ENCODE data around the gene SERPINA1. TPM values are rescaled to one million over a fixed set of nuclear protein-coding genes. Genes with fewer than 3 reads are reported as not detected.

The SERPINA1 gene
- total RNA-seq, 1 experiment from 2014 or later = not detected

DNA sequence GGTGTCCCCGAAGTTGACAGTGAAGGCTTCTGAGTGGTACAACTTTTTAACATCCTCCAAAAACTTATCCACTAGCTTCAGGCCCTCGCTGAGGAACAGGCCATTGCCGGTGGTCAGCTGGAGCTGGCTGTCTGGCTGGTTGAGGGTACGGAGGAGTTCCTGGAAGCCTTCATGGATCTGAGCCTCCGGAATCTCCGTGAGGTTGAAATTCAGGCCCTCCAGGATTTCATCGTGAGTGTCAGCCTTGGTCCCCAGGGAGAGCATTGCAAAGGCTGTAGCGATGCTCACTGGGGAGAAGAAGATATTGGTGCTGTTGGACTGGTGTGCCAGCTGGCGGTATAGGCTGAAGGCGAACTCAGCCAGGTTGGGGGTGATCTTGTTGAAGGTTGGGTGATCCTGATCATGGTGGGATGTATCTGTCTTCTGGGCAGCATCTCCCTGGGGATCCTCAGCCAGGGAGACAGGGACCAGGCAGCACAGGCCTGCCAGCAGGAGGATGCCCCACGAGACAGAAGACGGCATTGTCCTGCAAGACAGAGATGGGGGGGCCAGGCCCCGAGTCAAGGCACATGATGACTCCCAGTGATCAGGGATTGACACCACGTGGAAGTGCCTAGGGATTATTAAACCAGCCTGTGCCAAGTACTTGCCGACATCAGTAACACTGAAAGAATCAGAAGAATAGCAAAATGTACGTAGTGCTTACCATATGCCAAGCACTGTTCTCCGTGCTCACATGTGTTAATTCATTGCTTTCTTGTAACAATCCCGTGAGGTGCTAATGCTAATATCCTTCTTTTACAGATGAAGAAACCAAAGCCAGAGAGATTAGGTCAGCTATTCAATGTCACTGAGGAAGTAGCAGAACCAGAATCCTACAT lies 5.4 kb downstream of the SERPINA1 start:
- H2AK5ac ChIP-seq (ENCODE audit: insufficient read length, low read length) = no peak overlapping the region
- H2BK20ac ChIP-seq (ENCODE audit: low read depth, low read length, poor library complexity, severe bottlenecking) = no peak overlapping the region
- H3K79me1 ChIP-seq (ENCODE audit: insufficient read depth, low read depth, low read length, poor library complexity, severe bottlenecking) = no peaks in the 10 kb centered on the region
- no peak overlapping the region for H2BK15ac ChIP-seq (ENCODE audit: low read depth, low read length)
- H4K8ac ChIP-seq (replicated peaks; ENCODE audit: insufficient read length, low read depth, low read length) = no peak overlapping the region
- H4K91ac ChIP-seq (ENCODE audit: insufficient read length, low read depth, low read length) = no peak overlapping the region
- H3K4me1 Mint-ChIP-seq = peaks cover 34 to 46% of the 10 kb centered on the region in 2 experiments
- H3K9ac ChIP-seq (ENCODE audit: extremely low read depth, insufficient read length, low read length) = no peak overlapping the region
- no peak overlapping the region for H3K4me2 ChIP-seq (ENCODE audit: insufficient read depth, insufficient read length, low read length)
- H3K79me2 ChIP-seq (ENCODE audit: insufficient read depth, low read length) = no peaks in the 10 kb centered on the region
- H3K23ac ChIP-seq (ENCODE audit: insufficient read length, low read depth, low read length) = no peak overlapping the region
- H3K27me3 ChIP-seq (ENCODE audit: insufficient read depth, low read length) = no peaks in the 10 kb centered on the region
- H3K4me3 Mint-ChIP-seq = no peak overlapping the region
- WGBS (ENCODE audit: extremely low coverage, insufficient read length, low lambda C conversion rate) = no CpG with 5 or more reads among the region's 18 CpGs
- peaks cover 6% of the 10 kb centered on the region; the same call in 1 of the 2 replicates for H3K4me1 ChIP-seq (ENCODE audit: insufficient read depth, low read length)
- H2BK12ac ChIP-seq (ENCODE audit: insufficient read length, low read depth, low read length) = no peak overlapping the region
- H3K9me3 ChIP-seq (ENCODE audit: control insufficient read depth, low read depth, low read length) = no peaks in the 10 kb centered on the region
- H3K27ac Mint-ChIP-seq = no peak overlapping the region
- H4K20me1 ChIP-seq (ENCODE audit: control insufficient read depth, insufficient read depth, insufficient read length) = no peaks in the 10 kb centered on the region
- TF ChIP-seq, protein P1, sequence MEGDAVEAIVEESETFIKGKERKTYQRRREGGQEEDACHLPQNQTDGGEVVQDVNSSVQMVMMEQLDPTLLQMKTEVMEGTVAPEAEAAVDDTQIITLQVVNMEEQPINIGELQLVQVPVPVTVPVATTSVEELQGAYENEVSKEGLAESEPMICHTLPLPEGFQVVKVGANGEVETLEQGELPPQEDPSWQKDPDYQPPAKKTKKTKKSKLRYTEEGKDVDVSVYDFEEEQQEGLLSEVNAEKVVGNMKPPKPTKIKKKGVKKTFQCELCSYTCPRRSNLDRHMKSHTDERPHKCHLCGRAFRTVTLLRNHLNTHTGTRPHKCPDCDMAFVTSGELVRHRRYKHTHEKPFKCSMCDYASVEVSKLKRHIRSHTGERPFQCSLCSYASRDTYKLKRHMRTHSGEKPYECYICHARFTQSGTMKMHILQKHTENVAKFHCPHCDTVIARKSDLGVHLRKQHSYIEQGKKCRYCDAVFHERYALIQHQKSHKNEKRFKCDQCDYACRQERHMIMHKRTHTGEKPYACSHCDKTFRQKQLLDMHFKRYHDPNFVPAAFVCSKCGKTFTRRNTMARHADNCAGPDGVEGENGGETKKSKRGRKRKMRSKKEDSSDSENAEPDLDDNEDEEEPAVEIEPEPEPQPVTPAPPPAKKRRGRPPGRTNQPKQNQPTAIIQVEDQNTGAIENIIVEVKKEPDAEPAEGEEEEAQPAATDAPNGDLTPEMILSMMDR (conservative IDR thresholded peaks at IDR 0.05) = no peak
- peaks cover 21% of the 10 kb centered on the region for H3K27me3 Mint-ChIP-seq (ENCODE audit: low read depth)
- H4K5ac ChIP-seq (ENCODE audit: insufficient read length, low read depth, low read length) = no peak overlapping the region
- no peak overlapping the region for H2BK120ac ChIP-seq (ENCODE audit: low read depth, low read length, poor library complexity, severe bottlenecking)
- H3K27ac ChIP-seq (ENCODE audit: insufficient read length, low read depth, low read length) = no peak overlapping the region
- no peak overlapping the region for H2AFZ ChIP-seq (ENCODE audit: low read length)
- no peaks in the 10 kb centered on the region for H3K9me3 Mint-ChIP-seq
- no peaks in the 10 kb centered on the region for H3K23me2 ChIP-seq (ENCODE audit: insufficient read length, low read depth, low read length, poor library complexity, severe bottlenecking)
- no peak overlapping the region for H3K18ac ChIP-seq (ENCODE audit: insufficient read length, low read depth, low read length)
- H2BK5ac ChIP-seq (ENCODE audit: insufficient read length, low read length) = no peak overlapping the region
- H3K4ac ChIP-seq (ENCODE audit: low read depth, low read length) = no peak overlapping the region
- H3K56ac ChIP-seq (ENCODE audit: insufficient read length, low read depth, low read length) = no peak overlapping the region
- H3K36me3 Mint-ChIP-seq (ENCODE audit: insufficient read depth in 1 of 3, low read depth in 3 of 3) = no peaks in the 10 kb centered on the region
- H3T11ph ChIP-seq (ENCODE audit: low read length) = no peak overlapping the region
- no peak overlapping the region for H3K14ac ChIP-seq (ENCODE audit: insufficient read depth, low read length)
- no peak for DNase-seq

Measured in H9 (cell line).